ENCODE measurements around the gene SART1.

The SART1 gene

DNA sequence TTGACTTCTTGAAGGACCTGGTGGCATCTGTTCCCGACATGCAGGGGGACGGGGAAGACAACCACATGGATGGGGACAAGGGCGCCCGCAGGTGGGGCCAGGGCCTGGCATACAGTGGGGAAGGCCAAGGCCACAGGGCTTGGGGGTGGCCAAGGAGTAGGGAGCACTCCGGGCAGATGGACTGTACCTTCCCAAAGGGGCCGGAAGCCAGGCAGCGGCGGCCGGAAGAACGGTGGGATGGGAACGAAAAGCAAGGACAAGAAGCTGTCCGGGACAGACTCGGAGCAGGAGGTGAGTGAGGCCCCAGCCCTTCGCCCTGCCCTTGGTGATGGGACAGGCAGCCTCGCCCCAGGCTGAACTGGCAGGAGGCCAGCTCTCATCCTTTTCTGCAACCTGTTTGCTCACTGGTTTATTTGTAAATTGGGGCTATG is 41.1 kb upstream of the SART1 start:
- no peak for TF ChIP-seq CTCF (IDR thresholded peaks at IDR 0.05; ENCODE audit: insufficient read depth, low read length, poor library complexity, severe bottlenecking)
- no peaks in the 10 kb centered on the region for H3K27me3 ChIP-seq (replicated peaks; ENCODE audit: control insufficient read depth, insufficient read depth, low read length)
- H3K36me3 ChIP-seq (ENCODE audit: control insufficient read depth, insufficient read depth, low read length) = peaks cover 15% of the 10 kb centered on the region
- no peak for DNase-seq (ENCODE audit: extremely low read depth, insufficient read length)
- H3K4me3 ChIP-seq (replicated peaks; ENCODE audit: low read depth, low read length) = peak overlapping the region; percentile 74

DNA sequence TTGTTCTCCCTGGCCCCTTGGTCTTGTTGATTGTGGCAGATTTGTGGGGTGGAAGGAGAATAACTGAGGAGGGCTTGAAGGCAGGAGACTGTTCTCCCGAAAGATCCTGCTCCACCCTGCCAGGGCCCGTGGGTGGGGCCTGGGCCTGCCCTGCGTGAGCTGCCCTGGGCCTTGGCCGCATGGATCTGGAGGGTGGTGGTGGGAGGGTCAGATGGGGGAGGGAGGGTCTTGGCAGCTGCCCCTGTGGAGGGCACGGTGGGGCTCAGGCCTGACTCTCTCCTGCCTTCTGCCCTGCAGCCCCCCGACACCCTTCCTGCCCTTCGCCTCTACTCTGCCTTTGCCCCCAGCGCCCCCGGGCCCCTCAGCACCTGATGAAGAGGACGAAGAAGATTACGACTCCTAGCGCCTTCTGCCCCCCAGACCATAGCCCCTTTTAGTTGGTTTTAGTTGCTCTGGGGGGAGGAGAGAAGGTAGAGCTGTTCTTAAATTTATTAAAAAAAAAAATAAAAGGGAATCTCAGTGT is 40.4 kb upstream of the SART1 start:
- Histone ChIP-seq H3K27me3 (replicated peaks; ENCODE audit: control insufficient read depth, insufficient read depth, low read length) (no peaks in the 10 kb centered on the region), H3K4me3 (replicated peaks; ENCODE audit: low read depth, low read length) (no peak overlapping the region; the same call in 1 of the 2 replicates), H3K36me3 (ENCODE audit: control insufficient read depth, insufficient read depth, low read length) (peaks cover 15% of the 10 kb centered on the region)
- no peak for TF ChIP-seq CTCF (IDR thresholded peaks at IDR 0.05; ENCODE audit: insufficient read depth, low read length, poor library complexity, severe bottlenecking)
- no peak for DNase-seq (ENCODE audit: extremely low read depth, insufficient read length)

DNA sequence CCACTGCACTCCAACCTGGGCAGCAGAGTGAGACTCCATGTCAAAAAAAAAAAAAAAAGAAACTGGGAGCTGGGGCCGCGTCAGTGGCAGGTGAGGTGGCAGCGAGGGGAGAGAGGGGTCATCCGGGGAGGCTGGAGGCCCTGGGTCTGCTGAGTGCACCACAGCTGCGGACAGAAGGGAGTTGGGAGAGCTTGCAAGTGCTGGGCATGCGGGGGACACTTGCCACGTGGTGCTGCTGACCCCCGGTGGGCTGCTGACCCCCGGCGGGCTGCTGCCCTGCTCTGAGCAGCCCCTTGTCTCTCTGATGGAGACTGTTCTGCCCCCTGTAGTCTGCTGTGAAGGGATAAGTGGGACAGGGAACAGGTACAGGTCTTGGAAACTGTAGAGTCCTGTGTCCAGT is 39.7 kb upstream of the SART1 start:
- no peak for TF ChIP-seq CTCF (IDR thresholded peaks at IDR 0.05; ENCODE audit: insufficient read depth, low read length, poor library complexity, severe bottlenecking)
- DNase-seq (ENCODE audit: extremely low read depth, insufficient read length) = no peak

GRCh38 chr11:65922565-65922964 is 39.0 kb upstream of the SART1 start:
- no peak for DNase-seq (ENCODE audit: extremely low read depth, insufficient read length)
- H3K4me3 ChIP-seq (replicated peaks; ENCODE audit: low read depth, low read length) = no peak overlapping the region
- peaks cover 13% of the 10 kb centered on the region for H3K36me3 ChIP-seq (ENCODE audit: control insufficient read depth, insufficient read depth, low read length)
- no peaks in the 10 kb centered on the region for H3K27me3 ChIP-seq (replicated peaks; ENCODE audit: control insufficient read depth, insufficient read depth, low read length)
- TF ChIP-seq CTCF (IDR thresholded peaks at IDR 0.05; ENCODE audit: insufficient read depth, low read length, poor library complexity, severe bottlenecking) = no peak

More for the DNA sequence above, 39.7 kb upstream of the SART1 start:
- peaks cover 15% of the 10 kb centered on the region for H3K36me3 ChIP-seq (ENCODE audit: control insufficient read depth, insufficient read depth, low read length)
- no peaks in the 10 kb centered on the region for H3K27me3 ChIP-seq (replicated peaks; ENCODE audit: control insufficient read depth, insufficient read depth, low read length)
- H3K4me3 ChIP-seq (replicated peaks; ENCODE audit: low read depth, low read length) = no peak overlapping the region

GRCh38 chr11:65925397-65925796 is 36.1 kb upstream of the SART1 start:
- Histone ChIP-seq H3K4me3 (replicated peaks; ENCODE audit: low read depth, low read length) (no peak overlapping the region), H3K27me3 (replicated peaks; ENCODE audit: control insufficient read depth, insufficient read depth, low read length) (no peaks in the 10 kb centered on the region), H3K36me3 (ENCODE audit: control insufficient read depth, insufficient read depth, low read length) (peaks cover 13% of the 10 kb centered on the region)
- TF ChIP-seq CTCF (IDR thresholded peaks at IDR 0.05; ENCODE audit: insufficient read depth, low read length, poor library complexity, severe bottlenecking) = no peak
- no peak for DNase-seq (ENCODE audit: extremely low read depth, insufficient read length)

DNA sequence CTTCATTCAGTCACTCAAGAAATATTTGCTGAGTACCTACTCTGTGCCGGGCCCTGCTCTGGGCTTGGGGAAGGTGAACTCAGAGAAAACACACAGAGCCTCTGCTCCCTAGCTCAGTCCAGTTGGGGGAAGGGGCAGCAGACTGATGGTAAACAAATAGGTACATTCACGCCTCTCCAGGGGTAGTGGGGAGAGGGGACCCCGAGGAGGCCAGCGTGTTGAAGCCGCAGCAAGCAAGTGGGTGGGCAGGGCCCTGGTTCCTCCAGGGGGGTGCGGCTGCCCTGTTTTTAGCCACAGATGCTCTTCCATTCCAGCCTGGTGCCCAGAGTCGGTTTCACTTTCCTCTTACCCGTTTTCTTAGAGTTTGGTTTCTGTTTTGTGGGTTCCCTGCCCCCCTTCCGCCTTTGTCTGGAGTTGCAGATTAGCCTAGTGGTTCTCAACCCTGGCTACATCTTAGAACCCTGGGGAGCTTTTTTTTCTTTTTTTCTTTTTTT is 33.6 kb upstream of the SART1 start:
- Histone ChIP-seq H3K4me3 (replicated peaks; ENCODE audit: low read depth, low read length) (peak overlapping the region; percentile 34), H3K36me3 (ENCODE audit: control insufficient read depth, insufficient read depth, low read length) (peaks cover 4% of the 10 kb centered on the region), H3K27me3 (replicated peaks; ENCODE audit: control insufficient read depth, insufficient read depth, low read length) (no peaks in the 10 kb centered on the region)
- TF ChIP-seq CTCF (IDR thresholded peaks at IDR 0.05; ENCODE audit: insufficient read depth, low read length, poor library complexity, severe bottlenecking) = no peak
- peak; percentile 76 for DNase-seq (ENCODE audit: extremely low read depth, insufficient read length)

Data from GM06990 (cell line).